Gastrocnemius medialis (tissue), 4 donors: Measurements from ENCODE around the gene LIPE. TPM values are rescaled to one million over a fixed set of nuclear protein-coding genes. Genes with fewer than 3 reads are reported as not detected.
A peak's percentile ranks its signal among the peaks of the same experiment; 100 is the strongest.

Experiments used
- ATAC-seq, 2 donors: fragments of 150-250 bp; one replicate each; pipeline ENCODE4 v1.9.1; 2016
- DNase-seq, 2 donors: peaks; one replicate each; pipeline ENCODE4 v3.0.0-alpha.2; 2019
- H3K27ac ChIP-seq, 4 donors: fragments of 200-600 bp; sonication (generic); 1 replicate in 1 of 4; 2 replicates in 3 of 4; pipeline ENCODE4 v1.5.1; 2016 to 2018; ENCODE audit warnings: mild to moderate bottlenecking in 2 of 4, moderate library complexity in 1 of 4
- H3K27me3 ChIP-seq, 3 donors: fragments of 200-600 bp; sonication (generic) in 2 of 3; 1 replicate in 1 of 3; 2 replicates in 2 of 3; pipeline versions ENCODE4 v1.5.1 to v1.6.0; 2016 to 2019; ENCODE audit warnings: mild to moderate bottlenecking in 1 of 3, moderate library complexity in 1 of 3
- H3K36me3 ChIP-seq, 2 donors: fragments of 200-600 bp; sonication (generic) in 1 of 2; one replicate each; pipeline ENCODE4 v1.5.1; 2017 to 2018
- H3K4me1 ChIP-seq, 2 donors: fragments of 200-600 bp; sonication (generic) in 1 of 2; one replicate each; pipeline ENCODE4 v1.5.1; 2016 to 2017; ENCODE audit warnings: mild to moderate bottlenecking in 2 of 2
- H3K4me3 ChIP-seq, 4 donors: fragments of 200-600 bp; sonication (generic) in 3 of 4; 1 replicate in 1 of 4; 2 replicates in 3 of 4; pipeline ENCODE4 v1.5.1; 2016 to 2019; ENCODE audit warnings: mild to moderate bottlenecking in 2 of 4
- H3K9me3 ChIP-seq, 3 donors: fragments of 200-600 bp; sonication (generic) in 2 of 3; 1 replicate in 1 of 3; 2 replicates in 2 of 3; pipeline ENCODE4 v1.5.1; 2016 to 2019
- CTCF ChIP-seq, 5 experiments: fragments of 450-650 bp in 3 of 5; fragments of 200-600 bp in 2 of 5; sonication (generic) in 2 of 5; IDR thresholded peaks in 4 of 5; conservative IDR thresholded peaks in 1 of 5; 1 replicate in 4 of 5; 2 replicates in 1 of 5; pipeline ENCODE4 v1.5.1; 2016 to 2019; ENCODE audit warnings: antibody characterized with exemption in 5 of 5, mild to moderate bottlenecking in 3 of 5, moderate library complexity in 3 of 5
- POLR2A ChIP-seq, 2 donors: fragments of 450-650 bp; IDR thresholded peaks; one replicate each; pipeline ENCODE4 v1.6.1; 2017; ENCODE audit warnings: antibody characterized with exemption in 2 of 2, mild to moderate bottlenecking in 2 of 2, moderate library complexity in 2 of 2
- in situ Hi-C, 4 donors: fragments of 200-750 bp; cut with MboI; loops; one replicate each; pipeline versions ENCODE4 v1.15.0 to v1.8.0; 2017; ENCODE audit warnings: low sequenced_read_pairs in 4 of 4
- intact Hi-C: fragments of 100-400 bp; cut with DNase I; formaldehyde crosslinking; loops from one replicate; pipeline ENCODE4 v1.15.1; 2023; ENCODE audit warnings: low total_unique reads
- total RNA-seq, 4 donors: library from RNA; depleted of rRNA; stranded (reverse); fragments of >200 nt; gene quantifications; one replicate each; pipeline versions ENCODE4 v1.1.0 to v1.2.3, GENCODE V29; 2016

Gene LIPE
- total RNA-seq, 4 donors from 2014 or later = 6.9 to 44.5 (median 13.7) TPM

GRCh38 chr19:42421101-42421500 is 6.1 kb downstream of the LIPE start:
- DNase-seq (no peak), ATAC-seq (no peak)
- no peaks in the 10 kb centered on the region for H3K9me3 ChIP-seq
- H3K27ac ChIP-seq = peak overlapping the region; percentile 18 to 71 (median 68)
- in situ Hi-C loops = no loop called here
- peaks cover 17 to 20% of the 10 kb centered on the region in 2 donors for H3K4me1 ChIP-seq
- peak overlapping the region in 2 of 4 donors; percentile 17 to 71 for H3K4me3 ChIP-seq
- TF ChIP-seq POLR2A (IDR thresholded peaks at IDR 0.05) = no peak
- no peak for TF ChIP-seq CTCF (IDR thresholded peaks at IDR 0.05 in 4 of 5, conservative IDR thresholded peaks at IDR 0.05 in 1 of 5)
- intact Hi-C loops = no loop called here
- H3K27me3 ChIP-seq = peaks cover 0 to 20% (median 0%) of the 10 kb centered on the region in 3 donors
- no peaks in the 10 kb centered on the region for H3K36me3 ChIP-seq

- Histone ChIP-seq H3K27me3 (peaks cover 0 to 18% (median 0%) of the 10 kb centered on the region in 3 donors), H3K27ac (peak overlapping the region in 3 of 4 donors; percentile 68 to 71 (median 68)), H3K4me3 (peak overlapping the region in 1 of 4 donors; percentile 21), H3K4me1 (peaks cover 17 to 20% of the 10 kb centered on the region in 2 donors), H3K36me3 (no peaks in the 10 kb centered on the region), H3K9me3 (no peaks in the 10 kb centered on the region)
- no peak for TF ChIP-seq POLR2A (IDR thresholded peaks at IDR 0.05)
- peak in 3 of 5 experiments; percentile 31 to 41 (median 36) for TF ChIP-seq CTCF (IDR thresholded peaks at IDR 0.05 in 4 of 5, conservative IDR thresholded peaks at IDR 0.05 in 1 of 5)
- intact Hi-C loops = no loop called here
- no peak for DNase-seq
- in situ Hi-C loops = no loop called here
- no peak for ATAC-seq
Observed at GRCh38 chr19:42420055-42420544, 7.1 kb downstream of the LIPE start.

- H3K4me1 ChIP-seq = peaks cover 17 to 20% of the 10 kb centered on the region in 2 donors
- DNase-seq (no peak), ATAC-seq (no peak)
- peaks cover 0 to 13% (median 0%) of the 10 kb centered on the region in 3 donors for H3K27me3 ChIP-seq
- in situ Hi-C loops (no loop called here), intact Hi-C loops (no loop called here)
- H3K27ac ChIP-seq = peak overlapping the region in 3 of 4 donors; percentile 31 to 71 (median 68)
- no peaks in the 10 kb centered on the region for H3K36me3 ChIP-seq
- H3K9me3 ChIP-seq = no peaks in the 10 kb centered on the region
- no peak for TF ChIP-seq CTCF (IDR thresholded peaks at IDR 0.05 in 4 of 5, conservative IDR thresholded peaks at IDR 0.05 in 1 of 5)
- no peak for TF ChIP-seq POLR2A (IDR thresholded peaks at IDR 0.05)
- H3K4me3 ChIP-seq = peak overlapping the region in 1 of 4 donors; percentile 21
Observed at GRCh38 chr19:42419309-42419708, 7.9 kb downstream of the LIPE start.

GRCh38 chr19:42412661-42413076 is 14.5 kb downstream of the LIPE start:
- TF ChIP-seq CTCF (IDR thresholded peaks at IDR 0.05 in 4 of 5, conservative IDR thresholded peaks at IDR 0.05 in 1 of 5) = no peak
- TF ChIP-seq POLR2A (IDR thresholded peaks at IDR 0.05) = no peak
- in situ Hi-C loops (no loop called here), intact Hi-C loops (no loop called here)
- ATAC-seq (peak; percentile 16 to 59), DNase-seq (peak in 1 of 2 donors; percentile 39)
- Histone ChIP-seq H3K27me3 (no peaks in the 10 kb centered on the region), H3K9me3 (no peaks in the 10 kb centered on the region), H3K27ac (peak overlapping the region; percentile 54 to 77 (median 65)), H3K4me1 (peaks cover 5 to 9% of the 10 kb centered on the region in 2 donors), H3K4me3 (no peak overlapping the region), H3K36me3 (no peaks in the 10 kb centered on the region)
